ENCODE results near the gene HSPB9. TPM values are rescaled to one million over a fixed set of nuclear protein-coding genes. Genes with fewer than 3 reads are reported as not detected.

HSPB9 gene, protein sequence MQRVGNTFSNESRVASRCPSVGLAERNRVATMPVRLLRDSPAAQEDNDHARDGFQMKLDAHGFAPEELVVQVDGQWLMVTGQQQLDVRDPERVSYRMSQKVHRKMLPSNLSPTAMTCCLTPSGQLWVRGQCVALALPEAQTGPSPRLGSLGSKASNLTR
- polyA plus RNA-seq (2012; ENCODE audit: missing spikeins), result not detected

DNA sequence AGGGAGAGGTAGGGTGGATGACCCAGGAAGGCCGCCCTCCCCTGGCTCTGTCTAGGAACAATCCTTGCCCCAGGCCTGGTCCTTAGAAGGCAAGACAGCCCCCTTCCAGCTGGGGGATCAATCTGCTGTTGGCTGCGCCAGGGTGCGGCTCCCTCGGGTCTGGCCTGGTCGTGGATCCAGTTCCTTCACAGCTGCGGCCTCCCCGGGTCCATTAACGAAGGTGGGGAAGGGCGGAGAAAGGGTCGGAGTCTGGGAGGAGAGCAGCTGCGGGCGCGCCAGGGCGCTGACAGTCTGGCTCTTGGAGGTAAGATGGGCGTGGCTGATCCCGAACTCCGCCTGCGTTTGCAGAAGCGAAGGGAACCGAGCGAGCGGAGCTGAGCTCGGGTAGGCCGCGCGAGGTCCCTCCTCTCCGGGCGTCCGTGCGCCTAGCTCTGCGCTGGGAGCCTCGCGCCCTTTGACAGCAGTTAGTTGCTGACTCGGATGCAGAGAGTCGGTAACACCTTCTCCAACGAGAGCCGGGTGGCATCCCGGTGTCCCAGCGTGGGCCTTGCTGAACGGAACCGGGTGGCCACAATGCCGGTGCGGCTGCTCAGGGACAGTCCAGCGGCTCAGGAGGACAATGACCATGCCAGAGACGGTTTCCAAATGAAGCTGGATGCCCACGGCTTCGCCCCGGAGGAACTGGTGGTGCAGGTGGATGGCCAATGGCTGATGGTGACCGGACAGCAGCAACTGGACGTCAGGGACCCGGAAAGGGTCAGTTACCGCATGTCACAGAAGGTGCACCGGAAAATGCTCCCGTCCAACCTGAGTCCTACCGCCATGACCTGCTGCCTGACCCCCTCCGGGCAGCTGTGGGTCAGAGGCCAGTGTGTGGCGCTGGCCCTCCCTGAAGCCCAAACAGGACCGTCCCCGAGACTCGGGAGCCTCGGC is at the start of gene HSPB9:
Gene HSPB9, plus strand, starts transcription at position 434 of the 933 bp plus-strand sequence. Its CDS starts 47 bp downstream, at position 481.
- no peak for TF ChIP-seq POLR2AphosphoS5 (IDR thresholded peaks at IDR 0.05; ENCODE audit: low read depth, low read length)
- no peak for FAIRE-seq
- DNase-seq (ENCODE audit: insufficient read length), result no peak

- FAIRE-seq (no peak), DNase-seq (ENCODE audit: insufficient read length) (no peak)
- TF ChIP-seq POLR2A (IDR thresholded peaks at IDR 0.05; ENCODE audit: low read depth, low read length), result no peak
- no peak for TF ChIP-seq TAF1 (IDR thresholded peaks at IDR 0.05; ENCODE audit: borderline replicate concordance, low read depth, low read length)
- no peak for TF ChIP-seq POLR2AphosphoS5 (IDR thresholded peaks at IDR 0.05; ENCODE audit: low read depth, low read length)
These were observed 46.8 kb upstream of the HSPB9 start for GRCh38 chr17:42075789-42076188.

- TF ChIP-seq POLR2AphosphoS5 (IDR thresholded peaks at IDR 0.05; ENCODE audit: low read depth, low read length), result no peak
- TF ChIP-seq TAF1 (IDR thresholded peaks at IDR 0.05; ENCODE audit: borderline replicate concordance, low read depth, low read length), result no peak
- no peak for TF ChIP-seq POLR2A (IDR thresholded peaks at IDR 0.05; ENCODE audit: low read depth, low read length)
- FAIRE-seq (no peak), DNase-seq (ENCODE audit: insufficient read length) (no peak)
These were observed 45.6 kb upstream of the HSPB9 start for GRCh38 chr17:42076797-42077559.

DNA sequence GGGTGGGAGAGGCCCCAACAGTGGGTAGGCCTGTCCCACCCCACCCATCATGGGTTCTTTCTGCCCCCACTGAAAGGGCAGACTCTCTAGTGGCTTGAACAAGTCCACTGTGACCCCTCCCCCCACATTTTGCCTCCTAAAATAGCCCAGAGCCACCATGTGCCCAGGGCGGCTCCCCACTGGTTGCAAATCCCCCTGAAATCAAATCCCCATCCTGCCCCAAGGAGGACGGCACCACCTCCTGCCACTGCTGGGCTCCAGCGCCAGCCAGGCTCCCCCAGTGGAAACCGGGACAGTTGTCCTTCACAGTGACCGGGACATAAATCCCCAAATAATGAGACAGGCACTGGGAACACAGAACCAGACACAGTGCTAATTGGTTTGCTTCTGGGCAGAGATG is 44.8 kb upstream of the HSPB9 start:
- DNase-seq (ENCODE audit: insufficient read length) (no peak), FAIRE-seq (no peak)
- TF ChIP-seq POLR2AphosphoS5 (IDR thresholded peaks at IDR 0.05; ENCODE audit: low read depth, low read length) (no peak), POLR2A (IDR thresholded peaks at IDR 0.05; ENCODE audit: low read depth, low read length) (no peak), TAF1 (IDR thresholded peaks at IDR 0.05; ENCODE audit: borderline replicate concordance, low read depth, low read length) (no peak)

GRCh38 chr17:42078396-42079043 is 44.1 kb upstream of the HSPB9 start:
- FAIRE-seq (no peak), DNase-seq (ENCODE audit: insufficient read length) (no peak)
- TF ChIP-seq POLR2AphosphoS5 (IDR thresholded peaks at IDR 0.05; ENCODE audit: low read depth, low read length) (no peak), POLR2A (IDR thresholded peaks at IDR 0.05; ENCODE audit: low read depth, low read length) (no peak), TAF1 (IDR thresholded peaks at IDR 0.05; ENCODE audit: borderline replicate concordance, low read depth, low read length) (no peak)

DNA sequence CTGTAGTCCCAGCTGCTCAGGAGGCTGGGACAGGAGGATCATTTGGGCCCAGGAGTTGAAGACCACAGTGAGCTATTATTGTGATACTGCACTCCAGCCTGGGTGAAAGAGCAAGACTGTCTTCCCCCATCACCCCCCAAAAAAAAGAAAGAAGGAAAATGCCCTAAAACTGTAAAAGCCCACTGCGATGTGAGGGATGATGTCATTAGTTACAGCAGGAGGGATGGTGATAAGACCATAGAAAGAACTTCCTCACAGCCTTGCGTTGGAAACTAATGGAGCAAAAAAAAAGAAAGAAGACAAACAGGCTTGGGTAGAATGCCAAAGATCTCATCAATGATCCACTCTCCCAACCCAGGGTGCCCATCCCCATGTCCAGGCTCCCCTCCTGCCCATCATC is 43.1 kb upstream of the HSPB9 start:
- no peak for FAIRE-seq
- no peak for DNase-seq (ENCODE audit: insufficient read length)
- TF ChIP-seq TAF1 (IDR thresholded peaks at IDR 0.05; ENCODE audit: borderline replicate concordance, low read depth, low read length) (no peak), POLR2AphosphoS5 (IDR thresholded peaks at IDR 0.05; ENCODE audit: low read depth, low read length) (no peak), POLR2A (IDR thresholded peaks at IDR 0.05; ENCODE audit: low read depth, low read length) (no peak)

- FAIRE-seq (no peak), DNase-seq (ENCODE audit: insufficient read length) (no peak)
- TF ChIP-seq TAF1 (IDR thresholded peaks at IDR 0.05; ENCODE audit: borderline replicate concordance, low read depth, low read length) (no peak), POLR2A (IDR thresholded peaks at IDR 0.05; ENCODE audit: low read depth, low read length) (no peak), POLR2AphosphoS5 (IDR thresholded peaks at IDR 0.05; ENCODE audit: low read depth, low read length) (no peak)
These were observed 41.0 kb upstream of the HSPB9 start for GRCh38 chr17:42081516-42082129.

DNA sequence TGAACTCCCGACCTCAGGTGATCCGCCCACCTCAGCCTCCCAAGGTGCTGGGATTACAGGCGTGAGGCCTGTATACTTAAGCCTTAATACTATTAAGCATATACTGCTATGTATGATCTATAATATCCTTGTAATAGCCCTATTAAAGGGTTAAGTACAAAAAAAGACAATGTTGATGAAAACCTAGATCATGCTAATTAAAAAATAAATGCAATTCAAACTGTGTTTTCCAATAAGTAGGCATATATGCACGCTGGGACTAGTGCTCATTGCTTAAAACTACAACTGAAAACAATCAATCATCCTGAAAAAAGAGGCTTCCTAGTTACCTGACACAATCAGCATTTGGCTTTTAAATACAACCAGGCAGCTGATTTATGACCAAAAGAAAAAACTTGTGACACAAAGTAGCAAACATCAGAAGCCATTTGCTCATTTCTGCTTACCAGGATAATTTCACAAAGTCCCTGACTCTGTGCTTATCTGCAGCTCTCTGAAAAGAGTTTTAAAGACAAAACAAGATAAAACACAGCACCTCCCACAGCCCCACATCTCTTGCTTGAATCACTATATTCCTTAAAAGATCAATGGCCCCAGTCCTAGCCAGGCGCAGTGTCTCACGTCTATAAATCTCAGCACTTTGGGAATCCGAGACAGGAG is 35.4 kb upstream of the HSPB9 start:
- no peak for DNase-seq (ENCODE audit: insufficient read length)
- FAIRE-seq, result no peak
- TF ChIP-seq TAF1 (IDR thresholded peaks at IDR 0.05; ENCODE audit: borderline replicate concordance, low read depth, low read length) (no peak), POLR2AphosphoS5 (IDR thresholded peaks at IDR 0.05; ENCODE audit: low read depth, low read length) (no peak), POLR2A (IDR thresholded peaks at IDR 0.05; ENCODE audit: low read depth, low read length) (no peak)

GRCh38 chr17:42087736-42088705 is 34.6 kb upstream of the HSPB9 start:
- no peak for DNase-seq (ENCODE audit: insufficient read length)
- FAIRE-seq, result no peak
- TF ChIP-seq TAF1 (IDR thresholded peaks at IDR 0.05; ENCODE audit: borderline replicate concordance, low read depth, low read length) (no peak), POLR2AphosphoS5 (IDR thresholded peaks at IDR 0.05; ENCODE audit: low read depth, low read length) (no peak), POLR2A (IDR thresholded peaks at IDR 0.05; ENCODE audit: low read depth, low read length) (no peak)

Measured in GM12892 (cell line).